CD1c-positive myeloid dendritic cell (primary cell): Measurements from ENCODE around the gene IGDCC3.
"Not testable (repeated sequence)": the region's sequence is repeated elsewhere in the genome, so short reads cannot be mapped to it uniquely, and the experiment has no call there.

Experiments used
- DNase-seq: peaks from one replicate; pipeline ENCODE4 v3.0.0-alpha.2; 2016; ENCODE audit errors: extremely low spot score

Gene IGDCC3

GRCh38 chr15:65370885-65371284 is 6.9 kb downstream of the IGDCC3 start:
- DNase-seq, result no peak

GRCh38 chr15:65369651-65370050 is 8.2 kb downstream of the IGDCC3 start:
- no peak for DNase-seq

DNA sequence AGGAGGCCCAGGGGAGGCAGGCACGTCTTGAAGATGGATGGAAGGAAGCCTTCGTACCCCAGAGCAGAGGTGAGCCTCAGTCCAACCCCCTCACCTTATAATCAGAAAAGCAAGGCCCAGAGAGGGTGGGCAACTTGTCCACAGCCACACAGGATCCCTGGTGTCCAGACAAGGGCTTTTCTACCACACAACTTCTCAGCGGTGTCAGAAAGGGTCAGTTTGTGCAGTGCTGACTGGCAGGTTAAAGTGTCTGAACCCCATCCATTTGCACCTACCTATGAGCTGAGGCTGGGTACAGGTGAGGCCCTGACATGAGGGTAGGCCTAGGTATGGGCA is 8.6 kb downstream of the IGDCC3 start:
- no peak for DNase-seq

DNA sequence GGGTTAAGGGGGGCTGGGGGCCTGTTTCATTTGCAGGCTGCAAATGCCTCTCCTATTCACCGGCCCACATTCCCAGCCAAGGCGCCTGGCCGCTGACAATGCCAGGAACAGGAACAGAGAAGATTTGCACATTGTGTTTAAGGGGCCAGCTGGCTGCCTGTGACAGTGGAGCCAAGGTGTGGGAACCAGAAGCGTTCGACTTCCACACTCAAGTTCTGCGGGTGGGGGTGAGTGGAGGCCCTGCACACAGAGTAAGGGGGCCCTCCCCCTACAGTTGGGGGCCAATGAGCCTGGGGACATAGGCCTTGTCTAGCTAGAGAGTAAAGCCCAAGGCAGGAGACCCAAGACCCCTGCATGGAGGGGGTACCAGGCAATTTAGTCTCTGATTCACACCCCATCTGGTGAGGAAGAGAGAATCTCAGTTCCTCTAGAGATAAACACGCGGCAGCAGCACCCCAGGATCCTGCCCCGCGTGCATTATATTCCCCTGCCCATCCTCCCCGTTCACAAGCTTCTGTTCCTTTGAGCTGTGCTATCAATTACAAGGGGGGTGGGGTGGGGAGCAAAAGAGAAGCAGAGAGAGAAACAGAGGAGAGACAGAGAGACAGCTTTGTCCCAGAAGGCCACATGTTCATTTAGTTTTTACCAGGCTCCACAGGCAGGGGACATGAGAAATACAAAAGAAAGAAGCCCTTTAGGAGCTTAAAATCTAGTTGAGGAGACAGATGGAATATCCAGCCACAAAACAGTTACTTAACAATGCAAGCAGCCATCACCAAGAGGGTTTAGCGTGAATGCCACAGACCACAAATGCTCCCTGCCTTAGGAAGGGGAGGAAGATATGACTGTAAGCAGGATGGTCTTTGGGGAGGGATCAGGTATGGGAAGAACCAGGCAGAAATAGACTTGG is 9.2 kb downstream of the IGDCC3 start:
- DNase-seq, result no peak

DNA sequence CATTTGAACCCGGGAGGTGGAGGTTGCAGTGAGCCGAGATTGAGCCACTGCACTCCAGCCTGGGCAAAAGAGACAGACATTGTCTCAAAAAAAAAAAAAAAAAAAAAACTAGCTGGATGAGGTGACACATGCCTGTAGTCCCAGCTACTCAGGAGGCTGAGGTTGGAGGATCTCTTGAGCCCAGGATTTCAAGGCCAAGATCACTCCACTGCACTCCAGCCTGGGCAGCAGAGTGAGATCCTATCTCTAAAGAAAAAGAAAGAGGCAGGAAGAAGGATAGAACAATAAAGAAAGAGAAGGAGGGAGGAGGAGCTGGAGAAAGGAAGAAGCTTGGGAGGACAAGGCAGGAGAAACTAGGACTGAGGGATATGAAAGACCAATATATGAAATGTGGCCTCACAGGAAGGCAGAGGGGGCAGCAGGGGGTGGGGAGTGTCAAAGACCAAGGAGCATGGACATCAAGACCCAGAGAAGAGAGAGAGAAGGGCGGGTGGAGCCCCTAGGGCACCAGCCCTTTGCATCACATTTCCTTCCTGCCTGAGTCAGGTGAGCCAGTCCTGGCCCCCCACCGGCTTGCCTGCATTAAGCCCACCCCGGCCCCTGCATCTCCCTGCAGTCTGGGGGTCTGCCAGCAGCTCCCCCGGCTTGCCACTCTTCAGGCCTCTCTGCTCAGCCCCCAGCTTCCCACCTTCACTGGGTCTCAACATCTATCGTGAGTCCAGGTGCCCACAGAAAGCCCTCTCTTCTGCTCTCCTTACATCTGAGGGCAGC is 11.5 kb downstream of the IGDCC3 start:
- DNase-seq, result no peak

DNA sequence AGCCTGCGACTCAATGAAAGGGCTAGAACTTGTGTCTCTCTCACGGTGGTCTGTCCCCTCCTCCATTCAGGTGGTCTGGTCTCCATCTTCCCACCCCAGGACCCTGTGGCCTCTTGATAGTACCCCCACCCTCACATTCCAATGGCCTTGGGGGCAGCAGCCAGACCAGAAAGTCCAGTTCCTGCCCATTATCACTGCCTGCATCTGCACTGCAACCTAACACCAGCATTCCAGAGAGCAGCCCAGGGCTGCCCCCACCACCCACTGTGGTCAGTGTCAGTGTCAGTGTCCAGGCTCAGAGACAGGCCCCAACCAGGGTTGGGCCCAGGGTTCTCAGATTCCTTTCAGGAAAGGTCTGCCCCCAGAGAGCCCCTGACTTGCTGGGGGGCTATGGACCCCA is 12.6 kb downstream of the IGDCC3 start:
- DNase-seq, result no peak

- no peak for DNase-seq
Observed at GRCh38 chr15:65363766-65364165, 14.0 kb downstream of the IGDCC3 start.

GRCh38 chr15:65363306-65363705 is 14.5 kb downstream of the IGDCC3 start:
- DNase-seq, result no peak

DNA sequence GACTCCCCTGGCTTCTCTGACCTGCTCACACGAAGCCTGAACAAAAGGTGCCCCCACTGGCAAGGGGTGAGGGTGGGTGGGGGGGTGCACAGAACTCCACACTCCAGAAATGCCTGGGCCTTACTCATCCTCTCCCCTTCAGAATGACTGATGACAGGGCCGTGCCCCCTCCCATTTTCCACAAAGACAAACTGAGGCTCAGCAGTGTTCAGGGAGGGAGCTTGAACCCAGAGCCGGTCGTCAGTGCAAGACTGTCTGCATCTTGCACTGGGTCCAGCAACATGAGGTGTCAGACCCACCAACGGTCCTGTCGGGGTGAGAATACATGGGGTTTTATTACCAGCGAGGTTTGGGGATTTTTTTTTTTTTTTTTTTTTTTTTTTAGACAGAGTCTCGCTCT is 15.3 kb downstream of the IGDCC3 start:
- no peak for DNase-seq

- DNase-seq, result no peak
Observed at GRCh38 chr15:65361708-65362459, 15.9 kb downstream of the IGDCC3 start.

- DNase-seq, result no peak
Observed at GRCh38 chr15:65360506-65360905, 17.3 kb downstream of the IGDCC3 start.

DNA sequence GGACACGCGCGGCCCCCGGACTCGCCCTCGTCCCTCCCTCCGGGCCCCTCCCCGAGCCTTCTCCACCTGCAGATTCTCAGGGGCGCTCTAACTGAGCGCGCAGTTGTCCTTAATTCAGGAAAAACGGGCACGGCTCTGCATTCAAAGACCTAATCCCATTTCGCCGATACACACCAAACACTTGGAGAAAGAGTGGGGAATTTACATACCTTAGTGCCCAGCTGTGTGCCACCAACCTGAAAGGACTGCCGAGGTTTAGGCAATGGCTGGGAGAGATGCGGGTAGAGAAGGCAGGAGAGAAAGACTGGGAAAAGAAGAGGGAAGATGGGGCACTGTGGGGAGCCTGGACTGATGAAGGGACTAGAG is 21.8 kb downstream of the IGDCC3 start:
- DNase-seq, result no peak

- no peak for DNase-seq
Observed at GRCh38 chr15:65355173-65355987, 22.4 kb downstream of the IGDCC3 start.

DNA sequence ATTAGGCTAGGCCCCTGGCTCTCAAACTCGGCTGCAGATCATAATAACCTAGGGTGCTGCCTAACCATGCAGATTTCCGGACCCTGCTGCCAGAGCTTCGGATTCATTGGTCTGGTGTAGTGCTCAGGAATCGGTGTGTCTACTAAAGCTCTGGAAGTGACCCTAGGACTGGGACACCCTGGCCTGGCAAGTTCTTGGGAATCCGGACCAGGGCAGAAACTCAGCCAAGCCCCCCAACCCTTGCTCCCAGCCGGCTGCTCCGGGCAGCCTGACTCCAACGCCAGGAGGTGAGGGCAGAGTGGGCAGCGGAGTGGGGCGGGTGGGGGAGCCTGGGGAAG is 23.0 kb downstream of the IGDCC3 start:
- no peak for DNase-seq

DNA sequence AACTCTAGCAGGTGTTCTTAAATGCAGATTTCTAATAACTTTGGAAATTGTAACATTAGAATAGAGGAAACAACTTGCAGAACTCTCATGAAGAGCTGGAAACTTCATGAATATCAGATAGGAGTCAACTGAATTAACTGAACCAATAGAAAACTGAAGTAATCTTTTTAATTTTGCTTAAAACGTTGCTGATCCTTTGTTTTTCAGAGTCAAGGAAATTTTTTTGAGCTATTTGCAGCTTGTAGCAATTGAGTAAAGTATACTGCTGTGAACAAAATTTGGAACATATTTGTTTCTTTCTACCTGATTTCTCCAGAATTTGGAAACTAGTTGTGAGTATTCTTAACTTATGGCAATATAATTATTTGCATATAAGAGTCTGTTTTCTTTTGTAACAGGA is 25.8 kb downstream of the IGDCC3 start:
- not testable (repeated sequence) for DNase-seq

DNA sequence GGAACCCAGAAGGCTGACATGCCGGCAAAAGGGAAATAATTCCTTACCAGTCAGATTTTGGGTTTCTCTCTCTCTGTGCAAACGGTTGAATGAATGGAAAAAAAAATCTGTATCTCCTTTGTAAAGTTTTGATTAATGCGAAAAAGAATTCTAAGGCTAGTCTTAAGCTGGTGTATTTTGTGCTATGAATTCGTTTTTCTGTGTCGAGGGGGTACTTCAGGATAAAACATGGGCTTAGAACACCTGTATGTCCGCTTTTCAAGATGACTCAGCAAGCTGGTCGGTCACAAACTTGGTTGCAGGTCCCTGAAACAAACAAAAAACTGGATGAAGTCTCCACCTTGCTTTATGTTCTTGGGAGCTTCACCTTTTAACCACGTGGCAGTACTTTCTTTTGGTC is 28.5 kb downstream of the IGDCC3 start:
- no peak for DNase-seq

DNA sequence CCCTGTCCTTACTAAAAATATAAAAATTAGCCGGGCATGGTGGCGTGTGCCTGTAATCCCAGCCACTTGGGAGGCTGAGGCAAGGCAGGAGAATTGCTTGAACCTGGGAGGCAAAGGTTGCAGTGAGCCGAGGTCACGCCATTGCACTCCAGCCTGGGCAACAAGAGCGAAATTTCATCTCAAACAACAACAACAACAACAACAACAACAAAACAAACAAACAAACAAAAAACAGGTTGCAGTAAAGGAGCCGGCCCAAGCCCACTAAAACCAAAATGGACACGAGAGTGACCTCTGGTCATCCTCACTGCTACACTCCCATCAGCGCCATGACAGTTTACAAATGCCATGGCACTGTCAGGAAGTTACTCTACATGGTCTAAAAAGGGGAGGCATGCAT is 30.0 kb downstream of the IGDCC3 start:
- DNase-seq, result not testable (repeated sequence)

DNA sequence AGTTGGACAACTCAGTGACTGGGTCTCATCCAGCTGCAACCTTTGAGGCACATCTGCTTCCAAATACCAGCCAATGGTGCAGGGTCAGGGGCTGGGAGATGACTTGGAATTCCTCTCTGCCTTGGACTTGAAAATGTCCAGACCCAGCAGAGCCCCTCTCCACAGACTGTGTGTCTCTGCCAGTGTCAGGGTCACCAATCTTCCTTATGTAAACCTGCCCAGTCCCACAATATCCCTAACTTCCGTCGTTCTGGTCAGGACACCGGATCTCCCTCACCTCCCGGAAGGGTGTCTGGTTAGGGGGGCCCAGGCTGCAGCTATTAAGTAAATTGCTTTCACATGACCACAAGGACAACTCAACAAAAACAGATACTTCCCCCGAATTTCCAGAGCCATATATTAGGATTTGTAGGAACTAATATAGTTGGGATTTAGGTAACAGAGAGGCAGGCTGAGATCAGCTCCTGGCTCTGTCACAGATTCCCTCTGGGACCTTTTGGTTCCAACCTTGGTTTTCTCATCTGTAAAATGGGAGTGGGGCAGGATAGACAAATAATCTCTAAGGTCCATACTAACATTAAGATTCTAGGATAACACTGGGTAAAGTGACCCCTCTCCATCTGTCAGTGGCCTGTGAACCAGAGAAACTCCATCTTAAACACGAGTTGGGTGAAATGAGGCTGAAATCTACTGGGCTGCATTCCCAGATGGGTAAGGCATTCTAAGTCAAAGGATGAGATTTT is 30.8 kb downstream of the IGDCC3 start:
- no peak for DNase-seq

DNA sequence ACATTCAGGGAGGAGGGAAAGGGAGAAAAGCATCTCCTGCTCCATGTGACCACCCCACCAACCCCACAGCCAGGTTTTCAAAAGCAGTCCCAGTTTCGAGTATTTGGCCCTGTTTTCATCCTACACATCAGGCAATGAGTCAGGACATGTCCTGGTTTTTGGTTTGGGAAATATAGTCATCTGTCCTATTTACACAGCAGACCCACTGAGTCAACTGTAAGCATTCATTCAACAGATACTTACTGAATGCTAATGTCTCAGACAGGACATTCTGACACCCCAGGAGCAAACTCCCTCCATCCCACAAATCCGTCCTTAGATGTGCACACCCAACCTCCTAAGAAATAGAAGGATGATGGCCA is 32.9 kb downstream of the IGDCC3 start:
- no peak for DNase-seq

DNA sequence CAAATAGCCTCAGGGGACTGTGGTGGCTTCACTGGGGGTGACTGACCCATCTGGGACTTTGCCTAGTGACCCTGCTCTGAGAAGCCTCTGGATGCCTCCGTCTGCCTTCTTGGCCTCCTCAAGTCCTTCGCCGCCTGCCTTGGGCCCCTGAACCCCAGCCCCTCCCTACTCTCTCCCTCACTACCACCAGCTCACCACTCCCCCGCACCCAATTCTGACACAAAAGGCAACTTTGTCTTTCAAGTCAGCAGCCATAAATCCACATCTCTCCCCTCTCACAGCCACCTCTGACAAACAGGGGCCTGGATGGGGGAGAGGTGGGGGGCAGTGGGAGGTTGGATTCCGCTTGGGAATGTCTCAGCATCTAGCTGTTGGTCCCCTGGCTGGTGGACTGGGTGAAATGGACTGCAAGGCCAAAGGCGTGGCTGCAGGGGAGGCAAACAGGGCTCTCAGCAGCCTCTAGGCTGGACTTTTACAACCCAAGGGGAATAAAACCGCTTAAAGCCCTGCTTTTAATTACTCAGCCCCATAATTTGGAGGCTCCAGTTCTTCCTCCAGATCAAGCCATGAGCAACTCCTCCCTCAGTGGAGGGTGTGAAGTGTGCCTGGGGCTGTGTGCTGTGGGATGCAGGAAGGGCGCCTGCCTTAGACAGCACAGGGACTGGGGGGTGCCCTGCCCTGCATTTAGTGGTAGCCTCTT is 33.4 kb downstream of the IGDCC3 start:
- DNase-seq, result no peak
